NCI-H774 (cell line): ENCODE data around the gene CNN2.

Source experiments
- DNase-seq: peaks from one replicate; lab custom pipeline; 2025; lab: John Stamatoyannopoulos, UW

Gene CNN2

DNA sequence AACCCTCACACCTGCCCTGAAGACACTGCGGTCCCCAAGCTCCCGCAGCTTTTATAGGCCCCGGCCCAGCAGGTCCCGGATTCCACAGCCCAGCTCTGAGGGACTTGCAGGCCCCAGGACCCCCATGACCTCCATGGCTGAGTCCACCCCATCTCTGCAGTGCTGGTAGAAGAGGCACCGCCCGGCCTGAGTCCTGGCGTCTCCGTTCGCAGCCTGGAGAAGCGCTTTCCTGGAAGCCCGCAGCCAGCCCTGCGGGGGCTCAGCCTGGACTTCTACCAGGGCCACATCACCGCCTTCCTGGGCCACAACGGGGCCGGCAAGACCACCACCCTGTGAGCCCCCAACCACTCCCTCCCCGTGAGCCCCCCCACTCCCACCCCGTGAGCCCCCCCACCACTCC lies 22.7 kb downstream of the CNN2 start:
- no peak for DNase-seq

DNA sequence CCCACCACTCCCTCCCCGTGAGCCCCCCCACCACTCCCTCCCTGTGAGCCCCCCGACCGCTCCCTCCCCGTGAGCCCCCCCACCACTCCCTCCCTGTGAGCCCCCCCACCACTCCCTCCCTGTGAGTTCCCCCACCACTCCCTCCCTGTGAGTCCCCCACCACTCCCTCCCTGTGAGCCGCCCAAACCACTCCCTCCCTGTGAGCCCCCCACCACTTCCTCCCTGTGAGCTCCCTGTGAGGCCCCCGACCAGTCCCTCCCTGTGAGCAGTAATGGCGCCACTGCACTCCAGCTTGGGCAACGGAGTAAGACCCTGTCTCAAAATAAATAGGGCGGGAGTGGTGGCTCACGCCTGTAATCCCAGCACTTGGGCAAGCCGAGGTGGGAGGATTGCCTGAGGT lies 23.4 kb downstream of the CNN2 start:
- no peak for DNase-seq

DNA sequence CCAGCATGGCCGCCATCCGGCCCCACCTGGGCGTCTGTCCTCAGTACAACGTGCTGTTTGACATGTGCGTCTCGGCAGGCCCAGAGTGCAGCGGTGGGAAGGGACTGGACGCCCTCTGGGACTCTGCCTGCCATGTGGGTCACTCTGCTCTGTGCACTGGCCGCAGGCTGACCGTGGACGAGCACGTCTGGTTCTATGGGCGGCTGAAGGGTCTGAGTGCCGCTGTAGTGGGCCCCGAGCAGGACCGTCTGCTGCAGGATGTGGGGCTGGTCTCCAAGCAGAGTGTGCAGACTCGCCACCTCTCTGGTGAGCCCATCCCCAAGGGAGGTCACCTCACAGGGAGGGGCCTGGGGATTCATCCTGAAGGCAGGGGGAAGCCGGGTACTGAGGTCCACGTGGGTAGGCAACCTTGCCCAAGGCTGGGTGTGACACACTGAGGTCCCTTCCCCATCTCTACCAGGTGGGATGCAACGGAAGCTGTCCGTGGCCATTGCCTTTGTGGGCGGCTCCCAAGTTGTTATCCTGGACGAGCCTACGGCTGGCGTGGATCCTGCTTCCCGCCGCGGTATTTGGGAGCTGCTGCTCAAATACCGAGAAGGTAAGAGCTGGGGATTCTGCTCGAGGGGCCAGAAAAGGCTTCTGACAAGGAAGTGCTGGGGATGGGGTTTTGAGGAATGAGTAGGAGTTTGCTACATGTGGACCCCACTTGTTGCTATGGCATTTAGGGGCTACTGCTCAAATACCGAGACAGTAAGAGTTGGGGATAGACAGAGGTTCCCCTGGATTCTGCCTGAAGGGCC lies 24.8 kb downstream of the CNN2 start:
- DNase-seq: no peak

DNA sequence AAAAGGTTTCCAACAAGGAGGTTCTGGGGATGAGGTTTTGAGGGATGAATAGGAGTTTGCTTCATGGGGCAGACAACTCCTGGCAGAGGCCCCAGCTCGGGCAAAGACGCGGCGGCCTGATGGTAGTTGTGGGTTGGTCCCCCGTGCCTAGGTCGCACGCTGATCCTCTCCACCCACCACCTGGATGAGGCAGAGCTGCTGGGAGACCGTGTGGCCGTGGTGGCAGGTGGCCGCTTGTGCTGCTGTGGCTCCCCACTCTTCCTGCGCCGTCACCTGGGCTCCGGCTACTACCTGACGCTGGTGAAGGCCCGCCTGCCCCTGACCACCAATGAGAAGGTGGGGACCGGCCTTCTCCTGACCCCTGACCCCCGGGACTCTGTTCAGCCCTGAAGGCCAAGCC lies 25.4 kb downstream of the CNN2 start:
- DNase-seq: no peak

DNA sequence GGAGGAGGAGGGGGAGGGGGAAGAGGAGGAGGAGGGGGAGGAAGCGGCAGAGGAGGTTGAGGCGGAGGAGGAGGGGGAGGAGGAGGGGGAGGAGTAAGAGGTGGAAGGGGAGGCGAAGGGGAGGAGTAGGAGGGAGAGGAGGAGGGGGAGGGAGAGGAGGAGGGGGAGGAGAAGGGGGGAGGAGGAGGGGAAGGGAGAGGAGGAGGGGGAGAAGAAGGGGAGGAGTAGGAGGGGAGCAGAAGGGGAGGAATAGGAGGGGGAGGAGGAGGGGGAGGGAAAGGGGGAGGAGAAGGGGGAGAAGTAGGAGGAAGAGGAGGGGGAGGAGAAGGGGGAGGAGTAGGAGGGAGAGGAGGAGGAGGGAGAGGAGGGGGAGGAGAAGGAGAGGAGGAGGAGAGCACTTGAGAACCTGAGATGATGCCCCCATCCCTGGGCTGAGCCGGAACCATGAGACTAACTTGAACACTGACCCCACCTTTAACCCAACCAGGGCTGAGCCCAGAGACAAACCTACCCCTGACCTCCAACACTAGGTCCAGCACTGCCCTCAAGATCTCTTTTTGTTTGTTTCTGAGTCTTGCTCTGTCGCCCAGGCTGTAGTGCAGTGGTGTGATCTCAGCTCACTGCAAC lies 26.1 kb downstream of the CNN2 start:
- DNase-seq: no peak

DNA sequence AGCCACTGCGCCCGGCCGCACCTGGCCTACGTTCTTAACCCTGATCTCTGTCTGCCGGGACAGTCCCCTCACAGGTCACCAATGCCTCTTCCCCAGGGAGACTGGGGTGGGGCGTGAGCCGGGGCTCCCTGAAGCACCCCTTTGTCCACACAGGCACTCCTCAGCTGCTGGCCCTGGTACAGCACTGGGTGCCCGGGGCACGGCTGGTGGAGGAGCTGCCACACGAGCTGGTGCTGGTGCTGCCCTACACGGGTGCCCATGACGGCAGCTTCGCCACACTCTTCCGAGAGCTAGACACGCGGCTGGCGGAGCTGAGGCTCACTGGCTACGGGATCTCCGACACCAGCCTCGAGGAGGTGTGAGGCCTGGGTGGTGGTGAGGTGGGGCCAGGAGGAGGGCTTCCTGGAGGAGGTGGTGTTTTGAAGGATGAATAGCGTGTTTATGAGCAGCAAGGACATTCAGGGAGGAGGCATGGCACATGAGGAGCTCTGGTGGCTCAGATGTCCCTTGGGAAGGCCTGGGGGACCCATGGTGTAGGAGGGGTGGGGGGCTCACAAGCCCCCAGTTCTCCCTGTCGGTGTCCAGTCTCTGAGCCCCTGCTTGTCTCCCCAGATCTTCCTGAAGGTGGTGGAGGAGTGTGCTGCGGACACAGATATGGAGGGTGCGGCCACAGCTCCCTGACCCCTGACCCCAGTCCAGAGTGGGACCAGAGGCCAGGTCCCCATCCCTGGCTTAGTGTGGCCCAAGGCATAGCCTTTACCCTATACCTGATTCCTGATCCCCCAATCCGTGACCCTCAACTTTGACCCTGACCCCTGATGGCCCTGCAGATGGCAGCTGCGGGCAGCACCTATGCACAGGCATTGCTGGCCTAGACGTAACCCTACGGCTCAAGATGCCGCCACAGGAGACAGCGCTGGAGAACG lies 27.0 kb downstream of the CNN2 start:
- DNase-seq: no peak

DNA sequence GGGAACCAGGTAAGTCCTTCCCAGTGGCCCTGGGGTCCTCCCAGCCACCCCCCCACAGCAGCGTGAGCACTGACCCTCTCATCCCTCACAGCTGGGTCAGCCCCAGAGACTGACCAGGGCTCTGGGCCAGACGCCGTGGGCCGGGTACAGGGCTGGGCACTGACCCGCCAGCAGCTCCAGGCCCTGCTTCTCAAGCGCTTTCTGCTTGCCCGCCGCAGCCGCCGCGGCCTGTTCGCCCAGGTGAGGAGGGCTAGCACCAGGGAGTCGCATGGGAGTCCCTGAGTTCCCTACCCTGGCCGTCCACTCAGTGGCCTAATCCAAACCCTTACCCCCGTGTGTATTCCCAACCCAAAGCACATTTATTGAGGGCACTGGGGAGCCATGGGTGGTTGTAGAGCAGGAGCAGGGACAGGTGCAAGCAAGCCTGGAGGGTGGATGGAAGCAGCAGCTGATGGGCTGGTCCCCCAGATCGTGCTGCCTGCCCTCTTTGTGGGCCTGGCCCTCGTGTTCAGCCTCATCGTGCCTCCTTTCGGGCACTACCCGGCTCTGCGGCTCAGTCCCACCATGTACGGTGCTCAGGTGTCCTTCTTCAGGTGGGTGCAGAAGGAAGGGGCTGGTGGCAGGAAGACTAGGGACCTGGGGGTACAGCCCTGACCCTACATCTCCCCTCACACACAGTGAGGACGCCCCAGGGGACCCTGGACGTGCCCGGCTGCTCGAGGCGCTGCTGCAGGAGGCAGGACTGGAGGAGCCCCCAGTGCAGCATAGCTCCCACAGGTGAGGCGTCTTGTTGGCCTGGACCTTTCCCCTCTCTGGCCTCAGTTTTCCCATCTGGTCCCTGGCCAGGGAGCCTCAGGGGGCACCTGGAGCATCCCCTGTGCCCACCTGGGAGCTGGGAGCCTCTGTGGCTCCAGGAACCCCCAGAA lies 28.0 kb downstream of the CNN2 start:
- no peak for DNase-seq

DNA sequence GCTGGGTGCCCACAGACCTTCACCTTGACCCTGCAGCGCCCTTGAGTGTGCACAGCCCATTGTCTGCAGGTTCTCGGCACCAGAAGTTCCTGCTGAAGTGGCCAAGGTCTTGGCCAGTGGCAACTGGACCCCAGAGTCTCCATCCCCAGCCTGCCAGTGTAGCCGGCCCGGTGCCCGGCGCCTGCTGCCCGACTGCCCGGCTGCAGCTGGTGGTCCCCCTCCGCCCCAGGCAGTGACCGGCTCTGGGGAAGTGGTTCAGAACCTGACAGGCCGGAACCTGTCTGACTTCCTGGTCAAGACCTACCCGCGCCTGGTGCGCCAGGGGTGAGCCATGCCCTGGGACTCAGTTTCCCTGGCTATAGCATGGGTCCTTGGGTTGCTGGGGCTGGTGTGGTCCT lies 28.6 kb downstream of the CNN2 start:
- DNase-seq: no peak

DNA sequence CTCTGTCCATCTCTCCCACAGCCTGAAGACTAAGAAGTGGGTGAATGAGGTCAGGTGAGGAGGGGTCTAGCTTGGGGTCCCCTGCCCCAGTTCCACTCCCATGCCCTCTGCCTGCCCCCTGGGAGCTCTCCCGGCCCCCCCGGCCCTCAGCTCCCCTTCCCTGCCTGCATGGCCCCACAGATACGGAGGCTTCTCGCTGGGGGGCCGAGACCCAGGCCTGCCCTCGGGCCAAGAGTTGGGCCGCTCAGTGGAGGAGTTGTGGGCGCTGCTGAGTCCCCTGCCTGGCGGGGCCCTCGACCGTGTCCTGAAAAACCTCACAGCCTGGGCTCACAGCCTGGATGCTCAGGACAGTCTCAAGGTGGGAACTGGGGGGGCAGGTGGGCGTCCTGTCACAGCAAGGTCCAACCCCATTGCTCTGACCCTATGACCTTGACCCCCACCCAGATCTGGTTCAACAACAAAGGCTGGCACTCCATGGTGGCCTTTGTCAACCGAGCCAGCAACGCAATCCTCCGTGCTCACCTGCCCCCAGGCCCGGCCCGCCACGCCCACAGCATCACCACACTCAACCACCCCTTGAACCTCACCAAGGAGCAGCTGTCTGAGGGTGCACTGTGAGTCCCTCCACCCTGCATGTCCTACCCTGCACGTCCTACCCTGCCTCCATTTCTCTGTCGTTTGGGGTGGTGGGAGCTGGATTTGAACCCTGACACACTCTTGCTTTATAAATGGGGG lies 29.6 kb downstream of the CNN2 start:
- no peak for DNase-seq

DNA sequence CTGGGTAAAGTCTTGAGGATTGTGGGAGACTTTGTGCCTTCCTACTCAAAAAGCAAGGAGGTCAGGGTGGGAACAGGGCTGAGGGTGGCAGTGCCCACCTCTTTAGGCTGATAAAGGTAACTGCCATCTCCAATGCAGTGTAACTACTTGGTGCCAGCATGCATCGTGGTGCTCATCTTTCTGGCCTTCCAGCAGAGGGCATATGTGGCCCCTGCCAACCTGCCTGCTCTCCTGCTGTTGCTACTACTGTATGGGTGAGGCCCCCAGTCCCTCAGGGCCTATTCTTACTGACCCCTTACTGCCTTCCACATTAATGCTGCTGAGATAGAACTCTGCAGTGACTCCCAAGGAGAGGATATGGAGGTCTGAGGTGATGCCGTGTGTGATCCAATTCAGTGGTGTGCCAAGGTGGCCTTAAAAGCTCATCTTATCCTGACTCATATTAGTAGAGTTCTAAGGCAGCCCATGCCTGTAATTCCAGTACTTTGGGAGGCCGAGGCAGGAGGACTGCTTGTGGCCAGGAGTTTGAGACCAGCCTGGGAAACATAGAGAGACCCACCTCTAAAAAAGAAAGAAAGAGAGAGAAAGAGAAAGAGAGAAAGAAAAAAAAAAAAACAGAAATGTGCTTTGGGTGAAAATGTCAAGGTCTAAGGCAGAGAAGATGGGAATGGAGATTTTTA lies 30.9 kb downstream of the CNN2 start:
- no peak for DNase-seq

DNA sequence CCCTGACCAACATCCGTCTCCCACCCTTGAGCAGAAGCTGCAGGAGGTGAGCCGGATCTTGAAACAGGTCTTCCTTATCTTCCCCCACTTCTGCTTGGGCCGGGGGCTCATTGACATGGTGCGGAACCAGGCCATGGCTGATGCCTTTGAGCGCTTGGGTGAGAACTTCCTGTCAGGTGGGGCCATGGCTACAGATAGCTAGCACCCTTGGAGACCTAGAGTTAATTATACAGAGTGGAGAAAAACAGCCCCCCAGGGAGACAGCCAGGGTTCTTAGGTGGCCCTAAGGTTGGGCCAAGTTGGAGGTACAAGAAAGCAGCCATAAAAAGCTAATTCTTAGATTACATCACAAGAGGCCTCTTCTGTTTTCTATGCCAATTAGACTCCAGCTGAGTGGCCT lies 31.7 kb downstream of the CNN2 start:
- no peak for DNase-seq

DNA sequence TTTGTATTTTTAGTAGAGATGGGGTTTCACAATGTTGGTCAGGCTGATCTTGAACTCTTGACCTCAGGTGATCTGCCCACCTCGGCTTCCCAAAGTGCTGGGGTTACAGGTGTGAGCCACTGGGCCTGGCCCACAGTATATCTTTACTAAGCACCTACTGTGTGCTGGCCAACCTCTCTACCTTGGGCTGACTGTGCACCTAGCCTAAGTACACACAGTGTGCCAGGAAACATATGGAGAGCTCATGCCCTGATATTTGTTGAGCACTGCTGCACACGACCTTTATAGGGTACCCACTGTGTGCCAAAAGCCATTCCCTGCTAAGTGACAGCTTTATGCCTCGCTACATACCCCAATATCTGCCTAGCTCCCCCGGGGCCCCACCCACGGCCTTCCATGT lies 34.3 kb downstream of the CNN2 start:
- no peak for DNase-seq

DNA sequence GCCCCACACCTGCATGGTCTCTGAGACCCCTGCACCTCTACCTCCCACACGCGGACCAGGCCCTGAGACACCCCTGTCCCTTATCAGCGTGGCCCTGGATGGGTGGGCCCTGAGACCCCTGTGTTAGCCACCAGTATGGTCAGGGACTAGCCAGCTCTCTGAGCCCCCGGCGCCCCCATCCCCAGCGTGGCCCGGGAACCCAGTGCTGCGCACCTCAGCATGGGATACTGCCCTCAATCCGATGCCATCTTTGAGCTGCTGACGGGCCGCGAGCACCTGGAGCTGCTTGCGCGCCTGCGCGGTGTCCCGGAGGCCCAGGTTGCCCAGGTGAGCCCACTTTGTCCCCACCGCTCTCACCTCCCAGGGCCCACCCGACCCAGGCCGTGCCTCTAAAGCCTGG lies 35.6 kb downstream of the CNN2 start:
- DNase-seq: no peak

DNA sequence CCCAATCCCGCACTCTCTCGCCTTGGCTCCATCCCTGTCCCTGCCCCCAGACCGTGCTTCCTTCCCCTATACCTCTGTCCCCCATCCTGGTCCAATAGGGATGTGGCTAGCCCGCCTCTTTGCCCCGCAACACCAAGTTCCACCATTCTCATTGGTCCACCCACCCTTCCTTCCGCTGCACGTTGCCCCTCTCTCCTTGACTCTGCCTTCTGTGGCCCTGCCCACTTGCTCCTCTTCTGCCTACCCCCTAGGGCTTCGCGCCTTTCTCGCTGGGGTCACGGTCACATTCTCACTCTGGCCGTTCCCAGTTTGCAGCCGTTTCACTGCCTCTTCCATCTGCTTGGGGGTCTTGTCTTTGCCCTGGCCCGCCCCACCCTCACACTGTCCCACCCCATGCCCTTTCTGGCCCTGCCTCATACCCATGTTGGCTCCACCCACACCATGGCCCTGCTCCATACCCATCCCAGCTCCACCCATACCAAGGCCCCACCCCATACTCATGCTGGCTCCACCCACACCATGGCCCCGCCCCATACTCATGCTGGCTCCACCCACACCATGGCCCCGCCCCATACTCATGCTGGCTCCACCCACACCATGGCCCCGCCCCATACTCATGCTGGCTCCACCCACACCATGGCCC lies 36.1 kb downstream of the CNN2 start:
- DNase-seq: no peak

DNA sequence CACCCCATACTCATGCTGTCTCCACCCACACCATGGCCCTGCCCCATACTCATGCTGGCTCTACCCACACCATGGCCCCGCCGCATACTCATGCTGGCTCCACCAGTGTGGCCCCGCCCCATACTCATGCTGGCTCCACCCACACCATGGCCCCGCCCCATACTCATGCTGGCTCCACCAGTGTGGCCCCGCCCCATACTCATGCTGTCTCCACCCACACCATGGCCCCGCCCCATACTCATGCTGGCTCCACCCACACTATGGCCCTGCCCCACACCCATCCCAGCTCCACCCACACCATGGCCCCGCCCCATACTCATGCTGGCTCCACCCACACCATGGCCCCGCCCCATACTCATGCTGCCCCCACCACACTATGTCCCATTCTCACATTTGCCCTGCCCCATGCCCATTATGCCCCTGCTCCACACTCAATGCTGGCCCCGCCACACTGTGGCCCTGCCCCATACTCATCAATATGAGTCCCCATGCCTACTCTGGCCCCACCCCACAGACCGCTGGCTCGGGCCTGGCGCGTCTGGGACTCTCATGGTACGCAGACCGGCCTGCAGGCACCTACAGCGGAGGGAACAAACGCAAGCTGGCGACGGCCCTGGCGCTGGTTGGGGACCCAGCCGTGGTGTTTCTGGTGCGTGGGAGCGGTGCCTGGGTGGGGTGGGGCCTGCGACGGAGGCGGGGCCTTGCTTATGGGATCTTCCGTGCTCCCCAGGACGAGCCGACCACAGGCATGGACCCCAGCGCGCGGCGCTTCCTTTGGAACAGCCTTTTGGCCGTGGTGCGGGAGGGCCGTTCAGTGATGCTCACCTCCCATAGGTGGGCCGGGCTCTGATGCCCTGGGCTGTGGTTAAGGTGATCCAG lies 36.9 kb downstream of the CNN2 start:
- no peak for DNase-seq

DNA sequence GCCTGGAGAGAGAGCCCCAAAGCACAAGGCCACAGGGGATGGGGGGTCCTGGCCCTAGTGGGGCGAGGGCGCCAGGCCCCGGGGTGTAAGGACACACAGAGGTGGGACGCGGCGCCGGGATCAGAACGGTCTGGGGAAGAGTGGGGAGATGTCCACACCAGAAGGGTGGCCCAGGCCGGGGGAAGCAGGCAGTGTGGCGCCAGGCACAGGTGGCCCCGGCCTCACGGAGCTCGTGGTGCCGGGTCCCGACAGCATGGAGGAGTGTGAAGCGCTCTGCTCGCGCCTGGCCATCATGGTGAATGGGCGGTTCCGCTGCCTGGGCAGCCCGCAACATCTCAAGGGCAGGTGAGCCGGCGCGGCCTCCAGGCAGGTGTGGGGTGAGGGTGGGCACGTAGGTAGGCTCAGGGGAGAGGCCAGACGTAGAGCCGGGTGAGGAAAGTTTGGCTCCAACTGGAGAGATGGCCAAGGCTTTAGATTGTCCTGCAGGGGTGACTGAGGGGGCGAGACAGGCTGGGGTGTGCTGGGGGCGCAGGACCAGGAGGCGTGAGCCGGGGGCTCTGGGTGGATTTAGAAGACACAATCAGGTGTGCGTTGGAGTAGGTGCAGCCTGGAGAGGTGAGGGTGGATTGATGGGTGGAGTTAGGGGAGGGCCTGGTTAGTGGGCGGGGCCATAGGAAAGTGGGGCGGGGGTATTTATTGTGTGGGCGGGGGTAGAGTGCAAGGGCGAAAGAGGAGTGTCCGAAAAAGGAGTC lies 37.7 kb downstream of the CNN2 start:
- no peak for DNase-seq

DNA sequence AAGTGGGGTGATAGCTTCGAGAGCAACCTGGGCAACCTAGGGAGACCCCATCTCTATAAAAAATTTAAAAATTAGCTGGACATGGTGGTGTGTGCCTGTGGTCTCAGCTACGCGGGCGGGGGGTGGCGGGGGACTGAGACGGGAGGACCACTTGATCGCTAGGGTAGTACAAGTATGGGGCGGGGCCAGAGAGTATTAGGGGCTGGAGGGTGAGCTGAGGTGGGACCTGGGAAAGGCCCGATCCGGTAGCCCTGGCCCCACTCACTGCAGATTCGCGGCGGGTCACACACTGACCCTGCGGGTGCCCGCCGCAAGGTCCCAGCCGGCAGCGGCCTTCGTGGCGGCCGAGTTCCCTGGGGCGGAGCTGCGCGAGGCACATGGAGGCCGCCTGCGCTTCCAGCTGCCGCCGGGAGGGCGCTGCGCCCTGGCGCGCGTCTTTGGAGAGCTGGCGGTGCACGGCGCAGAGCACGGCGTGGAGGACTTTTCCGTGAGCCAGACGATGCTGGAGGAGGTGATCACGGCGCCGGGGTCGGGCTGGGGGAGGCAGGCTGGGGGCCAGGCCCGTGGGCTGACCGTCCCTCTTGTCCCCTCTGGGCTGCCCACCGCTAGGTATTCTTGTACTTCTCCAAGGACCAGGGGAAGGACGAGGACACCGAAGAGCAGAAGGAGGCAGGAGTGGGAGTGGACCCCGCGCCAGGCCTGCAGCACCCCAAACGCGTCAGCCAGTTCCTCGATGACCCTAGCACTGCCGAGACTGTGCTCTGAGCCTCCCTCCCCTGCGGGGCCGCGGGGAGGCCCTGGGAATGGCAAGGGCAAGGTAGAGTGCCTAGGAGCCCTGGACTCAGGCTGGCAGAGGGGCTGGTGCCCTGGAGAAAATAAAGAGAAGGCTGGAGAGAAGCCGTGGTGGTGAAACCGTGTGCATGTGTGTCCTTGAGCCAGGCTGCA lies 38.5 kb downstream of the CNN2 start:
- no peak for DNase-seq
